Erythroblast (primary cell): ENCODE results near the gene ITPRIP.
A peak's percentile ranks its signal among the peaks of the same experiment; 100 is the strongest.

Source experiments
- DNase-seq, 2 experiments: peaks; one replicate each; lab custom pipeline; 2025; lab: John Stamatoyannopoulos, UW
- GATA1 ChIP-seq: IDR thresholded peaks from 2 replicates; pipeline ENCODE4 v1.6.1; 2011; ENCODE audit warnings: low read depth, mild to moderate bottlenecking, control low read depth, low read length, moderate library complexity
- POLR2A ChIP-seq: IDR thresholded peaks from 2 replicates; pipeline ENCODE4 v1.6.1; 2011; ENCODE audit warnings: mild to moderate bottlenecking, low read length

The ITPRIP gene

DNA sequence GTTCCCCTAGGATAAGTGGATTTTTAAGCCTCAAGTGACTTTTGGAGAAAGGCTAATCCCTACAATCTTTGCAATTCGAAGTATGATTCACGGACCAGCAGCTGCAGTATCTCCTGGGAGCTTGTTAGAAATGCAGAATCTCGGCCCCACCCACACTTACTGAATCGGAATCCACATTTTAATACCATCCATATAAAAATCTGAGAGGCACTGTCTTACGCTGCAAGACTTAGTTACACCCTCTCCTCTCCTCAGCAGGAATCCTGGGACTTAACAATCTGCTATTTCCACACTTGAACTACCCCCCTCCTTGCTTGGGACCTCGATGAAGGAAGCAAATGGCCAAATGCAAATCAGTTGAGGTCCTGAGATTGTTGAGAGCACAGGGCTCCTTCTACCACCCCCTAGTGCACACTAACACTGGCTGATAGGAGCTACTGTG is 21.0 kb downstream of the ITPRIP start:
- no peak for TF ChIP-seq GATA1
- no peak for TF ChIP-seq POLR2A
- DNase-seq, result no peak

DNA sequence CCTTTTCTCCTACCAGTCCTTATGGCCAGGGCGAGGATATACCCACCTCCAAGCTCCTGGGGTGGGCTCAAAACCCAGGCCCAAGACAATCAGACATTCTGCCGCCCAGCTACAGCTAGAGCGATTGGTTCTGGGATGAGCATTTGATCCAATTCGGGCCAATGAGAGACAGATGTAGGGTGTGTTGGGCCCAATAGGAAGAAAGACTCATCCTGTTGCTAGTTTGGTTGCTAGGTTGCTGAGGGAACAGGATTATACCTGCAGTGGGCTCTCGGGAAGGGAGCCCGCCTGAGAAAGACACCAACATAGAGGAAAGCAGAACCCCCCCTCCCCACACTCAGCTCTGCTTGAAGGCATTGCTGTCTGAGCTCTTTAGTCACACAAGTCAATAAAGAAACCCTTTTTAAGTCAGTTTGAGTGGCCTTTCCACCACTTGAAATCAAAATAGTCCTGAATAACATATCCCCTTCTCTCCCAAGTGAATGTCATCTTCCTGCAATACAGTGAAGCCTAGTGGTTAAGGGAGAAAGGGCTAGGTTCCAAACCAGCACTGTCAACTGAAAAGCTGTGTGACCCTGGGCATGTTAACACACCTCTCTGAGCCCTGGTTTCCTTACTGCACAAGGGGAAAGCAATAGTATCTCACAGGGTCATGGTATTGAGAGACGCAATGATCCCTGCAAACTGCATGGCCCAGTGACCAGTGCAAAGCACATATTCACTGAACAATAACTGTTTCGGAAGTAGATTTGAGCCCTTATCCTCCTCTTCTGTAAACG is 21.8 kb downstream of the ITPRIP start:
- no peak for TF ChIP-seq GATA1
- no peak for TF ChIP-seq POLR2A
- no peak for DNase-seq

DNA sequence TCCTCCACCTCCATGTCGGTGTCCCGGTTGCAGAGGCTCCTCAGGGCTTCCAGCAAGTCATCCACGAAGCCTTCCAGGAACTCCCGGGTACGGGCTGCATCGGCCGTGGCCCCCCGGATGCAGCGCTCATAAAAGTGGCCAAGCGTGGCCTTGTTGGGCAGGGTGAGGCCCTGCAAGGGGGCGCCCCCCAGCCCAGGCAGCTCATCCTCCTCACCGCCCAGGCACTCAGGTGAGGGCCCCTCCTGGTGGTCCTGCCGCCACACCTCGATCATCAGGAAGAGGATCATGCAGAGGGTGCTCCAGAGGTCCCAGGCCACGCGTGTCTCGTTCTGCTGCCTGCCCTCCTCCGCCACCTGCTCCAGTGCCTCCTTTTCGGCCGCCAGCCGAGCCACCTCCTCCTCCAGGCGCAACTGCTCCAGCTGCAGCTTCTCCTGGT is 22.8 kb downstream of the ITPRIP start:
- no peak for DNase-seq
- TF ChIP-seq GATA1, result no peak
- TF ChIP-seq POLR2A, result no peak

DNA sequence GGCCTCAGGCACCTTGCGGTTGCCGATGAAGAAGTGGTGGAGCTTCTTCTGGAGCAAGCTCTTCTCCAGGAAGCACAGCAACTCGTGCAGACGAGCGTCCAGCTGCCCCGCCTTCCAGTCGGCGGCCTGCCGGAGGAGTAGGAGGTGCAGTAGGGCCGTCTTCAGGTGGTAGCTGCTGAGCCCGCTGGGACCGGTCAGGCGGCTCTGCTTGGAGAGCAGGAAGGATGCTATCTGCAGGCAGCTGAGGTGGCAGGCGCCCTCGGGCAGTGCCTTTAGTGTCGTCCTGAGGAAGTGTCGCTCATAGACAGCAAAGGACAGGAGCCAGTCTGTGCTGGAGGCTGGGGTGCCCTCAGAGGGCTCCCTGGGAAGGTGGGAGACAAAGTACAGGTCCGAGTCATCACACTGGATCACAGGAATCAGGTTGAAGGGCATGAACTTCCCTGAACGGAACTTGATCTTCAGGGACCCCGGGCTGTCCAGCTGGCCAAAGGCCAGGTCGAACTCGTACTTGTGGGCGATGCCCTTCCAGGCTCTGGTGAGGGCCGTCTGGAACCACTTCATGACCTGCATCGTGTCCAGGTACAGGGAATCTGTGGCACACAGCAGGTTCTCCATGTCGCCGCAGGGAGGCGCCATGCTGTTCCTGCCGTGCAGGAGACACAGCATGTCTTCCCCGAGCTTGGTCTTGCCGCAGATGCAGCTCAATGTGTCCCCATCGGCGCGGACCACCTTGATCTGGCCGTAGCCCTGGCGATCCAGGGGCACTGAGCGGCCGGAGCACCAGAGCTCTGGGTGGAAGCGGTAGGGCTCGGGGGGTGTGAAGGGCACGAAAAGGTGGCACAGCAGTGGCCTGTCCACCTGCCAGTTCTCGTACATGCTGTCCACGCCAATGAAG is 23.4 kb downstream of the ITPRIP start:
- DNase-seq, result no peak
- TF ChIP-seq POLR2A (no peak), GATA1 (no peak)

DNA sequence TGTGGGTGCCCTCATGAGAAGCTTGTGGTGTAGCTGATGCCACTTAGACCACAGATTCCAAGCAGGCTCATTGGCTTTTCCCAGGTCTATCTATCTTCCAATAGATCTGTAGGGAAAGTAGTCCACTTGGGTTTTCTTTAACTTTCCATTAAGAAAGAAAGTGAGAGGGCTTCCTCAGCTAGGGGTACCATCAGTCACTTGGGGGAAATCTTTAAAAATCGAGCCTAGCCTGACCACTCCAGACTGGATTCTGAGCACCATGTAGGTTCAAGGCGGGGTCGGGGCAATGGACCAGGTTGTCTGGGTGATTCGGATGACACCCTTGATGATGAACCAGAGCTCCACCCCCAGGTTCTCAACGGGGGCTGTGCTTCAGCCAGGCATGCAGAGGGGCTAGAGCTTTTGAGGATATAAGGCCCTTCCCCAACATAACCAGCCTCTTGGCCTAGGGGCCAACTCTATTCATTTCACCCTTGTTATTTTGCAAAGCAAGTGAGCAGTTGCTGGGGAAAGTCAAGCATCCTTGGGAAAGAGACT is 27.0 kb downstream of the ITPRIP start:
- TF ChIP-seq POLR2A (no peak), GATA1 (no peak)
- no peak for DNase-seq

DNA sequence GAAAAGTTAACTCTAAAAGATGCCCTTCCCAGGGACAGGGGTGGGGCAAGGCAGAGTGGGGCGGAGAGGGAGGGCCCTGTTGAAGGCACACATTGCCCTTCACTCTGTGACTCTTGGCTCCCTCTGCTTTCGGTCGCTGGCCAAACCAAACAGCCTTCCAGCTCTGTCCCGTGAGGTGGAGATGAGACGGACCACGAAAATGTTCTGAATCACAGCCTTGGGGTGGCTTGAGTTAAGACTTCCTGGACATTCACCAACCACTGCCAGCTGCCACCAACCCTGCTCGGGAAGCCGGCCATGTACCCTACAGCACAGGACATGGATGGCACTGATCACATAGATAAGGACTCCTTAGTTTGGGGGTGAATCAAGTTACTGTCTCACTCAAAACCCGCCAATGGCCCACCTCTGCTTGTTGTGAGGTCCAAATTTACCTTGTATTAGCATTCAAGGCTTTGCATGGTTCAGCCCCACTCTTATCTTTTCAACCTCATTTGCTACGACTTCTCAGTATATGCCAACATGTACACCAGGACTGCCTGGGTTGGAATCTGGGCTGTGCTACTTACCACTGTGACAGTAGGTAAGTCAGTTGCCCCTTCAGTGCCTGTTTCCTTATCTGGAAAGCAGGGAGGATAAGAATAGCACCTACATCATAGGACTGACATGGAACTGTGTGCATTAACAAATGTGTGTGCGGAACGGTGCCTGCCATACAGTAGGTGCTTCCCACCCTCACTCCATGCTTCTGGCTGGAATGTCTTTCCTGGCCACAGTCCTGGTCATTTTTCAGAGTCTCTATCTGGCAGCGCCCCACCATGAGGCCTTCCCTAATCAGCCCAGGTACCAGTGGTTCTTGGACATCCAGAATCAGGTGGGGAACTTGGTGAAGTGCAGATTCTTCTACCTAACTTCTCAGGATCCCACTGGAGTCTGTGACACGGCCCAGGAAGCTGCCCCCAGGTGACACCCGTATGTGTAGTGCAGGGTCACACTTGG is 28.0 kb downstream of the ITPRIP start:
- no peak for DNase-seq
- no peak for TF ChIP-seq POLR2A
- no peak for TF ChIP-seq GATA1

DNA sequence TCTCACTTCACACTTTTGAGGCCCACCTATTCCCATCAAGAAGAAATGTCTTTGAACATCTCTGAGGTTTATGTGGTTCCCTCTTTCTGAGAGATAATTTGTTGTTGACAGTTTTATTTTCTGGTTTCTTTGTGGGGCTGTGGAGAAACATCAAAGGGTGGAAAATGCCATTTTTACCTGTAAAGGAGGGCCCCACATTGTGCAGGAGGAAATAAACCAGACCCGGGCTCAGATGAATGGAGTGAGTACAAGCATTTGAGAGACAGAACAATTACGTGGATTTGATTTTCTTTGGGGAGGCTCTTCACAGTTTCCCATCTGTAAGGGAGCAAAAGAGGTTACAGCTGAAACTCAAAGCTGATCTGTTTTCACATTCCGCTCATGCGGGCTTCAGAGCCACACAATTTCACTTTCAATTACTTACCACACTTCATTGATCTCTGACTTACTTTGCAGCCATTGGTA is 29.8 kb downstream of the ITPRIP start:
- no peak for DNase-seq
- TF ChIP-seq GATA1, result no peak
- TF ChIP-seq POLR2A, result no peak

DNA sequence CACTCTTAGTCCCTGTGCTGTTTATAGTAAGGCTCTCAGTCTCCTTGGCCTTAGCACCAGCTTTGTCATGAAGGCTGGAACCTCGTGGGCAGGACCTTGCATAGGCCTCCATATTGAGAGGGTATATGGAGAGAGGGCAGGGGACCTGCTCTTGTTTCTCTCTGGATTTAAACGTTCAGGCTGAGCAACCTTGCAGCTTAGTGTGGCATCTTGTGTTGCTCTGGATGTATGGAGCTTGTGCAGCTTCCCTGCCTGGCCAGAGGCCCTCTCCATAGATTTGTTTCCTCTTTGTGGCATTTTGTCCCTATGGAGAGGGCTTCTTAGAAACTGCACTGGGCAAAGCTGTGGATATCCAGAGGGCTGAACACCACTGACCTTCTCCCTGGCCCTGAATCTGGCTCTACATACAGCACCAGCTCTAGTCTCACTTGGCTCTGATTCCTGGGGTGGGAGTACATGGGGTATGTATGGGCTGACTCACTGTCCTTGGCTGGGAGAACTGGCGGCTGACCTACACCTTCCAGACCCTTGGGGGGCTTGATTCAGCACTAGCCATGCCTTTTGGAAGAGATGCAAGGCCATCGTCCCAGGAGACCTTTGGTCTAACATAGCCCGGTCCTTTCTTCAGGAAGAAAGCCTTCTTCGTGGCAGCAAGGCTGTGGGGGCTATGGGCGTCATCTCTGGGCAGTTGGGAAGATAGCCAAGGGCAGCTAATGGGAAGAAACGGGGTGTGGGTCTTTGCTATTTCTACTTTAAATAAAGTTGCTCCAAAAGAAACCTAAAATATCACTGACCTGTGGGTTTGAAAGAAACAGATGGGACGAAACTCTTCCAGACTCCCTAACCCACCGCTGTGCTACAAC is 30.5 kb downstream of the ITPRIP start:
- DNase-seq, result no peak
- TF ChIP-seq GATA1 (no peak), POLR2A (peak; percentile 14)

DNA sequence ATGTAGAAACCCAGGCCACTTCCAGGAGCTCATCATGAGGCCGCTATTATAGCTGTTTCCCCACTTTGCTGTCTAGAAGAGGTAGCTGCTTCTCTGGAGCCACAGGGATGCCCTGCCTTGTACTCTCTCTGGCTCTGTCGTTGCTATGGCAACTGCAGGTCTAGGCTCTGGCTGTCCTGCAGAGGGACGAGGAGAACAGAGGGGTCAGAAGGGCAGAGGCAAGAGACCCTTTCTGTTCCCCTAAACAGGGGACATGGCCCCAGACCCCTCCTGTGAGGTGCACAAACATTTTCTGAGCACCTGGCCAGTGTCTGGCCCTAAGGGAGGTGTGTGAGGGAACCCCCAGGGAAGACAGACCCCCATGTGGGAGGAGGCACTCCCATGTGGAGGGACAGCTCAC is 31.4 kb downstream of the ITPRIP start:
- TF ChIP-seq POLR2A (no peak), GATA1 (no peak)
- no peak for DNase-seq

DNA sequence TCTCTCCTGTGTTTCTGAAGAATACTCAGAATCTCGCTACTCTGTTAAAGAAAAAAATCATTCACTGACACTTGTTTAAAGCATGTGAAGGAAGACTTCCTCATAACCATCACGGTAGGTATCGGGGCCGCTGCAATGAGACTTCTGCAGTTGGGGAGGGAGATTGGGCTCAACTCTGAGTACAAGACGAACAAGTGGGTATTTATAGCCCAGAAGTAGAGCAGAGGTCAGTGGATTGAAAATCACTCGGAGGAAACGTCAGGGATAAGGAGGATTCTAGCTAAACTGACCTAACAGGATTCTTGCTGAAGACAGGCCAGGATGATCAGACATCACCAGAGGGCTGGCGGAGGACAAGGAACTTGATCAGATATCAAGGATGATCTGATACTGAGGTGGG is 33.3 kb downstream of the ITPRIP start:
- no peak for DNase-seq
- TF ChIP-seq GATA1, result no peak
- no peak for TF ChIP-seq POLR2A

DNA sequence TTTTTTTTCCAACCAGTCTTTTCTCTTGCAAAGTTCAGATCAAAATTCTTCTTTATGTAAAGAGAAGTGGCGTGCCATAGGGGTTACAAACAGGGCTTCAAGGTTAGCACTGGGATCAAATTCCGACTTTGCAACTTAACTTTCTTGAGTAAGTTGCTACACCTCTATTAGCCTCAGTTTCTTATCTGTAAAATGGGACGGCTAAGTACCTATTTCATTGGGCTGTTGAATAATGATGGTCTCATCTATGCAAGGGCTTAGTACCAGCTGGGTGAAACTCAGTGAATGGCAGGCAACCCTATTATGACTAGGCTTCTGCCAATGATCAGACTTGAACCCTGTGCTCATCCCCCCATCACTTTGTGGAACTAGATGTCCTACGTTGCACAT is 33.9 kb downstream of the ITPRIP start:
- no peak for TF ChIP-seq GATA1
- TF ChIP-seq POLR2A, result no peak
- DNase-seq, result no peak

DNA sequence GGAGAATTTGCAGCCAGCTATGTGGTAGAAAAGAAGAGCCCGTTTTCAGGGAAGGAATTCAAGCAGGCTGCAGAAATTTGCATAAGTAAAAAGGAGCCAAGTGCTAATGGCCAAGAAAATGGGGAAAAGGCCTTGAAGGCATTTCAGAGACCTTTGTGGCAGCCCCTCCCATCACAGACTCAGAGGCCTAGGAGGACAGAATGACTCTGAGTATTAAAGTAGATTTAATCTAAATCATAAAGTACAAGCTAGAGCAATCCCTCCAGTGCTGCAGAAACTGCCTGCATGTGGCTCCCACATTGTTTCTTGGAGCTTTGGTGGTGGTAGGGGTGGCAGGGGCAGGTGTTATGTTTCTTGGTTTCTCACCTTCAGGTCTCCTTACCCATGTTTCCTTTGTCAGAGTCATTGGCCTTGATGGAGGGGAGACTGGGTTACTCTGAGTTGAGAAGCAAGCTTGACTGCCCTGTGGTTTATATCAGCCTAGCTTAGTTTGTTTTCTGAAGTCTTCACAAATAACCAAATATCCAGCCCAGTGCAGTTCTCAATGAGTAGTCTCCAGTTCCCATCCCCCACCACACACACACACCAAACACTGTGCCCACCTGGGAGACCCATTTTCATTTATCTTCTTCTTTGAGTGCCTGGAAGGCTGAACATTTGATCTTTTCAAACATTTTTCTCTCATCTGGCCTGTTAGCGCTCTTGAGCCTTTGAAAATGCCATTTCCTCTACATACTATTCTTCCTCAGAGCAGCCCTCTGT is 34.5 kb downstream of the ITPRIP start:
- DNase-seq, result no peak
- TF ChIP-seq POLR2A (no peak), GATA1 (no peak)
